GM18511 (cell line): ENCODE results near the gene HSD3B2.

Source experiments
- ATAC-seq: cut with Tn5 transposase; IDR thresholded peaks from one replicate; pipeline ENCODE4 v1.9.1; 2021; ENCODE audit warnings: mild to moderate bottlenecking, moderate library complexity; ENCODE audit not compliant: unreplicated experiment

The HSD3B2 gene

GRCh38 chr1:119396982-119397381 lies 18.0 kb upstream of the HSD3B2 start:
- no peak for ATAC-seq

- no peak for ATAC-seq
These were observed 17.0 kb upstream of the HSD3B2 start for GRCh38 chr1:119397986-119398385.

GRCh38 chr1:119404736-119405135 lies 10.2 kb upstream of the HSD3B2 start:
- ATAC-seq, result no peak

GRCh38 chr1:119409731-119410130 lies 5.2 kb upstream of the HSD3B2 start:
- no peak for ATAC-seq

- ATAC-seq, result no peak
These were observed 4.0 kb upstream of the HSD3B2 start for GRCh38 chr1:119410961-119411360.

GRCh38 chr1:119416006-119416640 lies 1.2 kb downstream of the HSD3B2 start:
- no peak for ATAC-seq

GRCh38 chr1:119419109-119419508 lies 4.2 kb downstream of the HSD3B2 start:
- ATAC-seq, result no peak

- no peak for ATAC-seq
These were observed 5.7 kb downstream of the HSD3B2 start for GRCh38 chr1:119420638-119421037.

GRCh38 chr1:119422631-119423030 lies 7.7 kb downstream of the HSD3B2 start:
- ATAC-seq, result no peak

- ATAC-seq, result no peak
These were observed 14.0 kb downstream of the HSD3B2 start for GRCh38 chr1:119428991-119429390.

- no peak for ATAC-seq
These were observed 14.7 kb downstream of the HSD3B2 start for GRCh38 chr1:119429687-119430086.

- ATAC-seq, result no peak
These were observed 15.5 kb downstream of the HSD3B2 start for GRCh38 chr1:119430486-119430885.

- ATAC-seq, result no peak
These were observed 16.9 kb downstream of the HSD3B2 start for GRCh38 chr1:119431836-119432235.

GRCh38 chr1:119435052-119435451 lies 20.1 kb downstream of the HSD3B2 start:
- no peak for ATAC-seq

- no peak for ATAC-seq
These were observed 23.8 kb downstream of the HSD3B2 start for GRCh38 chr1:119438761-119439160.

- no peak for ATAC-seq
These were observed 25.9 kb downstream of the HSD3B2 start for GRCh38 chr1:119440721-119441307.

GRCh38 chr1:119442756-119443155 lies 27.8 kb downstream of the HSD3B2 start:
- ATAC-seq, result no peak

- ATAC-seq, result no peak
These were observed 31.4 kb downstream of the HSD3B2 start for GRCh38 chr1:119446321-119446720.

GRCh38 chr1:119447344-119448126 lies 32.6 kb downstream of the HSD3B2 start:
- no peak for ATAC-seq

- ATAC-seq, result no peak
These were observed 33.2 kb downstream of the HSD3B2 start for GRCh38 chr1:119448127-119448511.

GRCh38 chr1:119449971-119450370 lies 35.0 kb downstream of the HSD3B2 start:
- ATAC-seq, result no peak

GRCh38 chr1:119451158-119451557 lies 36.2 kb downstream of the HSD3B2 start:
- no peak for ATAC-seq
